Medulla oblongata (tissue), 1 donor: ENCODE results near the gene UQCRH.
"Not testable (repeated sequence)": the region's sequence is repeated elsewhere in the genome, so short reads cannot be mapped to it uniquely, and the experiment has no call there.

Experiments
- DNase-seq: peaks from one replicate; pipeline ENCODE4 v3.0.0-alpha.2; 2015; ENCODE audit errors: extremely low spot score

UQCRH gene

GRCh38 chr1:46300673-46301405, 2.7 kb upstream of the UQCRH start:
- peak; percentile 44 for DNase-seq

GRCh38 chr1:46301406-46301807, 2.1 kb upstream of the UQCRH start:
- no peak for DNase-seq

- peak; percentile 45 for DNase-seq
These were observed 1.5 kb upstream of the UQCRH start for GRCh38 chr1:46301808-46302640.

GRCh38 chr1:46302641-46303037, 859 bp upstream of the UQCRH start:
- peak; percentile 35 for DNase-seq

GRCh38 chr1:46303872-46304326, 401 bp downstream of the UQCRH start:
- DNase-seq = no peak

- DNase-seq = no peak
These were observed 2.6 kb downstream of the UQCRH start for GRCh38 chr1:46306159-46306530.

- DNase-seq = no peak
These were observed 6.1 kb downstream of the UQCRH start for GRCh38 chr1:46309401-46310159.

- no peak for DNase-seq
These were observed 6.8 kb downstream of the UQCRH start for GRCh38 chr1:46310321-46310720.

- DNase-seq = no peak
These were observed 12.3 kb downstream of the UQCRH start for GRCh38 chr1:46315669-46316403.

- no peak for DNase-seq
These were observed 13.8 kb downstream of the UQCRH start for GRCh38 chr1:46317323-46317722.

- DNase-seq = not testable (repeated sequence)
These were observed 15.8 kb downstream of the UQCRH start for GRCh38 chr1:46319301-46319700.

GRCh38 chr1:46319960-46320914, 16.7 kb downstream of the UQCRH start:
- DNase-seq = not testable (repeated sequence)

- not testable (repeated sequence) for DNase-seq
These were observed 18.7 kb downstream of the UQCRH start for GRCh38 chr1:46322191-46322590.

GRCh38 chr1:46325285-46326076, 22.0 kb downstream of the UQCRH start:
- not testable (repeated sequence) for DNase-seq

GRCh38 chr1:46328182-46328581, 24.7 kb downstream of the UQCRH start:
- not testable (repeated sequence) for DNase-seq

GRCh38 chr1:46329807-46330206, 26.3 kb downstream of the UQCRH start:
- not testable (repeated sequence) for DNase-seq

- not testable (repeated sequence) for DNase-seq
These were observed 26.9 kb downstream of the UQCRH start for GRCh38 chr1:46330381-46330780.

GRCh38 chr1:46331786-46332540, 28.5 kb downstream of the UQCRH start:
- DNase-seq = not testable (repeated sequence)
